ENCODE data around the gene LRCH1. TPM values are rescaled to one million over a fixed set of nuclear protein-coding genes. Genes with fewer than 3 reads are reported as not detected.

LRCH1 gene, protein sequence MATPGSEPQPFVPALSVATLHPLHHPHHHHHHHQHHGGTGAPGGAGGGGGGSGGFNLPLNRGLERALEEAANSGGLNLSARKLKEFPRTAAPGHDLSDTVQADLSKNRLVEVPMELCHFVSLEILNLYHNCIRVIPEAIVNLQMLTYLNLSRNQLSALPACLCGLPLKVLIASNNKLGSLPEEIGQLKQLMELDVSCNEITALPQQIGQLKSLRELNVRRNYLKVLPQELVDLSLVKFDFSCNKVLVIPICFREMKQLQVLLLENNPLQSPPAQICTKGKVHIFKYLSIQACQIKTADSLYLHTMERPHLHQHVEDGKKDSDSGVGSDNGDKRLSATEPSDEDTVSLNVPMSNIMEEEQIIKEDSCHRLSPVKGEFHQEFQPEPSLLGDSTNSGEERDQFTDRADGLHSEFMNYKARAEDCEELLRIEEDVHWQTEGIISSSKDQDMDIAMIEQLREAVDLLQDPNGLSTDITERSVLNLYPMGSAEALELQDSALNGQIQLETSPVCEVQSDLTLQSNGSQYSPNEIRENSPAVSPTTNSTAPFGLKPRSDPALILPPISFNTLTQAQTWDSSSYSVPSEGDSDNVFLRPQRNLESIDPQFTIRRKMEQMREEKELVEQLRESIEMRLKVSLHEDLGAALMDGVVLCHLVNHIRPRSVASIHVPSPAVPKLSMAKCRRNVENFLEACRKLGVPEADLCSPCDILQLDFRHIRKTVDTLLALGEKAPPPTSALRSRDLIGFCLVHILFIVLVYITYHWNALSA
- 10 to 100 TPM; 11.3 to 13.9 (median 12.5) TPM for total RNA-seq (2021; fragmentation: NEBNext Ultra II Directional; extraction: Animal tissue kit (Norgen Biotek cat#: 25700))
- long read RNA-seq, full-length matches to known transcripts: 2 of 11 reads
- long read RNA-seq, partial matches to known transcripts: 5 of 11 reads
- long read RNA-seq, other reads (novel, unspliced or antisense): 4 of 11 reads

DNA sequence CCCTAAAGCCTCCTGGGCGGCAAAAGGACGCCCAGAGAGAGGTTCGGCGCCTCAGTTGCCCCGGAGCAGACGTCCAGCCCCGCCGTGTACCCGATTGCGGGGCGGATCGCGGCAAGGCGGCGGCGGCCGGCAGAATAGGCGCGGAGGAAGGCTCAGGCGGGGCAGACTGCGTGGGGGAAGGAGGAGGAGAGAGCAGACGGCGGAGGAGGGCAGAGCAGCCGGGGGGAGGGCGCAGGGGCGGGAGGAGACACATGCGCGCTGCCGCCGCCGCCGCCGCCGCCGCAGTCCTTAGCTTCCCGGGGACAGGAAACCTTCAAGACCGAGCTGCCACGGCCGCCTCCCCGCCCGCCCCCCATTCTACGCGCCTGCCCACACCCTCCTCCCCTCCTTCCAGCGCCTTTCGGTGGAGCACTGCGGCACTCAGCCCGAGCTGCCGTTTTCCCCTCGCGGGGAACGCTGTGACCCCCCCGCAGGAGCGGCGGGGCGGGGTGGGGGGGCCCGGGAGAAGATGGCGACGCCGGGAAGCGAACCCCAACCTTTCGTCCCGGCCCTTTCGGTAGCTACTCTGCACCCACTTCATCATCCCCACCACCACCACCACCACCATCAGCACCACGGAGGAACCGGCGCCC lies at the start of gene LRCH1:
Gene LRCH1 (plus strand): TSS at position 282 of the 632 bp plus-strand sequence. CDS start 227 bp downstream, at position 509.
- TF ChIP-seq CTCF (IDR thresholded peaks at IDR 0.05): no peak
- H3K4me1 Mint-ChIP-seq (ENCODE audit: low read depth): peaks cover 46% of the 10 kb centered on the region
- H3K27ac Mint-ChIP-seq: peak within 1 kb of the TSS; percentile 96
- peak within 1 kb of the TSS; percentile 96 for H3K4me3 Mint-ChIP-seq
- peak; percentile 83 for DNase-seq
- no peaks in the 10 kb centered on the region for H3K9me3 Mint-ChIP-seq
- H3K27me3 Mint-ChIP-seq (ENCODE audit: insufficient read depth): no peaks in the 10 kb centered on the region
- H3K36me3 Mint-ChIP-seq (ENCODE audit: low read depth): no peaks in the 10 kb centered on the region

GRCh38 chr13:46504036-46504435 lies 48.9 kb upstream of the LRCH1 start:
- H3K27ac Mint-ChIP-seq: no peak overlapping the region
- no peak for TF ChIP-seq CTCF (IDR thresholded peaks at IDR 0.05)
- H3K9me3 Mint-ChIP-seq: peaks cover 5% of the 10 kb centered on the region; the same call in 1 of the 2 replicates
- DNase-seq: no peak
- peaks cover 22% of the 10 kb centered on the region; the same call in 1 of the 2 replicates for H3K27me3 Mint-ChIP-seq (ENCODE audit: insufficient read depth)
- no peaks in the 10 kb centered on the region for H3K4me1 Mint-ChIP-seq (ENCODE audit: low read depth)
- no peak overlapping the region for H3K4me3 Mint-ChIP-seq
- H3K36me3 Mint-ChIP-seq (ENCODE audit: low read depth): no peaks in the 10 kb centered on the region

DNA sequence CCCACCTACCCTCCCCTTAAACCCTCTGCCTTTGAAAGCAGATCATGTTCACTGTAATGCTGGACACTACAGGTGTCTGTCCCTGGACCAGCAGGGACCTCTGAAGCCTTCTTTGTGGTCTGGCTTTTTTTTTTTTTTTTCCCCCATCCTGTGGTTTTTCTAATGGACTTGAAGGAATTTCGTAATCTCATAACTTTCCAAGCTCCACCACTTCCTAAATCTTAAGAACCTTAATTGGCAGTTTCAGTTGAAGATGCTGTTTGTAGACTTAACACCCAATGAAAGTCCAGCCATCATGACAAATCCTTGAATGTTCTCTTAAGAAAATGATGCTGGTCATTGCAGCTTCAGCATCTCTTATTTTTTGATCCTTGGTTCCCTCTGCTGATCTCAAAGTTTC lies 45.0 kb upstream of the LRCH1 start:
- no peak for DNase-seq
- no peak for TF ChIP-seq CTCF (IDR thresholded peaks at IDR 0.05)
- H3K4me3 Mint-ChIP-seq: no peak overlapping the region
- H3K27me3 Mint-ChIP-seq (ENCODE audit: insufficient read depth): peaks cover 19% of the 10 kb centered on the region
- no peaks in the 10 kb centered on the region for H3K4me1 Mint-ChIP-seq (ENCODE audit: low read depth)
- H3K36me3 Mint-ChIP-seq (ENCODE audit: low read depth): no peaks in the 10 kb centered on the region
- H3K9me3 Mint-ChIP-seq: peaks cover 5% of the 10 kb centered on the region; the same call in 1 of the 2 replicates
- no peak overlapping the region for H3K27ac Mint-ChIP-seq

- Mint-ChIP-seq H3K27ac (no peak overlapping the region), H3K27me3 (ENCODE audit: insufficient read depth) (peaks cover 17% of the 10 kb centered on the region), H3K36me3 (ENCODE audit: low read depth) (no peaks in the 10 kb centered on the region), H3K4me1 (ENCODE audit: low read depth) (no peaks in the 10 kb centered on the region), H3K9me3 (no peaks in the 10 kb centered on the region), H3K4me3 (no peak overlapping the region)
- no peak for DNase-seq
- TF ChIP-seq CTCF (IDR thresholded peaks at IDR 0.05): no peak
Observed at GRCh38 chr13:46509981-46510380, 43.0 kb upstream of the LRCH1 start.

GRCh38 chr13:46515803-46516202 lies 37.2 kb upstream of the LRCH1 start:
- H3K4me1 Mint-ChIP-seq (ENCODE audit: low read depth): no peaks in the 10 kb centered on the region
- H3K9me3 Mint-ChIP-seq: no peaks in the 10 kb centered on the region
- H3K27ac Mint-ChIP-seq: no peak overlapping the region
- H3K27me3 Mint-ChIP-seq (ENCODE audit: insufficient read depth): peaks cover 10% of the 10 kb centered on the region
- DNase-seq: no peak
- no peaks in the 10 kb centered on the region for H3K36me3 Mint-ChIP-seq (ENCODE audit: low read depth)
- TF ChIP-seq CTCF (IDR thresholded peaks at IDR 0.05): no peak
- H3K4me3 Mint-ChIP-seq: no peak overlapping the region
